SH-SY5Y (cell line): ENCODE results near the gene PTGER3.

Source experiments
- GATA2 ChIP-seq: IDR thresholded peaks from 2 replicates; pipeline ENCODE4 v1.6.1; 2011; ENCODE audit warnings: mild to moderate bottlenecking, low read depth, low read length
- GATA3 ChIP-seq: IDR thresholded peaks from 2 replicates; pipeline ENCODE4 v1.6.1; 2011; ENCODE audit warnings: low read depth, mild to moderate bottlenecking, low read length, moderate library complexity

DNA sequence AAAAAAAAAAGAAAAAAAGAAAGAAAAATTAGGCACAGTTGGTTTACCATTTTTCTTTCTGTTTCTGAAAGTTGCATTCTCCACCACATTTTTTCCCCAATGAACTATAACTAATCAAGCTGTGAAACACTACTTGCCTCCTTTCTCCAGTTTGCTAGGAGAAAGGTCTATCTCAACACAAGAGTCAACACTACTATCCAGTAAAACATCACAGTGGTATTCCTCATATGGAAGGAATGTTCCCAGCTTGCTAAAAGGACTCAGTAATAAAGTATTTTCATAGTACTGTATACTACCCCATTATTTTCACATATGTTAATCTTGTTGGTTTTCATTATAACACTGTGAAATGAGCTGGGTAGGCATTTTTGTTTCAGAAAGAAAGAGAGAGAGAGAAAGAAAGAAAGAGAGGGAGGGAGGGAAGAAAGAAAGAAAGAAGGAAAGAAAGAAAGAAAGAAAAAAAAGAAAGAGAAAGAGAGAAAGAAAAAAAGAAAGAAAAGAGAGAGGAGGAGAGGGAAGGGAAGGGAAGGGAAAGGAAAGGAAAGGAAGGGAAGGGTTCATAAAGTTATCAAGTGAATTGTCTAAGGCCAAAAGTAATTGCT lies 7.9 kb downstream of the PTGER3 start:
- TF ChIP-seq GATA2: no peak
- no peak for TF ChIP-seq GATA3
